ENCODE data around the gene TMEM132E. TPM values are rescaled to one million over a fixed set of nuclear protein-coding genes. Genes with fewer than 3 reads are reported as not detected.

Gene TMEM132E
- total and polyA plus RNA-seq, 11 donors: 0.04 to 0.20 (median 0.09) TPM; not detected in 8

- peaks cover 41 to 99% (median 76%) of the 10 kb centered on the region in 9 donors for H3K27me3 ChIP-seq
- peak in 4 of 5 donors; percentile 30 to 67 (median 35) for DNase-seq
- ATAC-seq: peak in 2 of 4 donors; percentile 31 to 71
- TF ChIP-seq POLR2A (IDR thresholded peaks at IDR 0.05) (no peak), CTCF (IDR thresholded peaks at IDR 0.05) (no peak)
- H3K36me3 ChIP-seq: no peaks in the 10 kb centered on the region
- intact Hi-C loops (cut with DNase I): no loop called here
- H3K9me3 ChIP-seq: peaks cover 0 to 2% (median 0%) of the 10 kb centered on the region in 12 donors
- peaks cover 6 to 38% (median 30%) of the 10 kb centered on the region in 12 donors for H3K4me1 ChIP-seq
- no peak overlapping the region for H3K27ac ChIP-seq
- peak overlapping the region; percentile 23 to 66 (median 54) for H3K4me3 ChIP-seq
- 1% methylated on average over 38 to 52 of the region's 52 CpGs for WGBS, 4 donors
These were observed 750 bp downstream of the TMEM132E start for GRCh38 chr17:34579979-34580684.

GRCh38 chr17:34580685-34581445 is 1.5 kb downstream of the TMEM132E start:
- Histone ChIP-seq H3K27ac (no peak overlapping the region), H3K4me3 (peak overlapping the region; percentile 23 to 66 (median 54)), H3K4me1 (peaks cover 6 to 38% (median 30%) of the 10 kb centered on the region in 12 donors), H3K27me3 (peaks cover 41 to 99% (median 81%) of the 10 kb centered on the region in 9 donors), H3K9me3 (no peaks in the 10 kb centered on the region), H3K36me3 (no peaks in the 10 kb centered on the region)
- no peak for DNase-seq
- WGBS, 4 donors: 0 to 1% (median 1%) methylated on average over 4 to 71 of the region's 71 CpGs
- TF ChIP-seq POLR2A (IDR thresholded peaks at IDR 0.05) (no peak), CTCF (IDR thresholded peaks at IDR 0.05) (no peak)
- no peak for ATAC-seq
- intact Hi-C loops (cut with DNase I): no loop called here

- Histone ChIP-seq H3K9me3 (no peaks in the 10 kb centered on the region), H3K4me3 (peak overlapping the region; percentile 5 to 66 (median 54)), H3K27ac (no peak overlapping the region), H3K4me1 (peaks cover 6 to 38% (median 30%) of the 10 kb centered on the region in 12 donors), H3K27me3 (peaks cover 41 to 95% (median 81%) of the 10 kb centered on the region in 9 donors), H3K36me3 (no peaks in the 10 kb centered on the region)
- TF ChIP-seq POLR2A (IDR thresholded peaks at IDR 0.05) (no peak), CTCF (IDR thresholded peaks at IDR 0.05) (no peak)
- ATAC-seq: peak in 1 of 4 donors; percentile 27
- WGBS, 4 donors: 1 to 3% (median 1%) methylated on average over 34 to 78 of the region's 78 CpGs
- intact Hi-C loops (cut with DNase I): no loop called here
- DNase-seq: no peak
These were observed 2.2 kb downstream of the TMEM132E start for GRCh38 chr17:34581446-34582184.
